HG03565 (cell line): ENCODE results near the gene GPHA2.

Source experiments
- ATAC-seq: cut with Tn5 transposase; IDR thresholded peaks from one replicate; pipeline ENCODE4 v1.9.1; 2021; ENCODE audit warnings: mild to moderate bottlenecking, moderate library complexity; ENCODE audit not compliant: unreplicated experiment

The GPHA2 gene

DNA sequence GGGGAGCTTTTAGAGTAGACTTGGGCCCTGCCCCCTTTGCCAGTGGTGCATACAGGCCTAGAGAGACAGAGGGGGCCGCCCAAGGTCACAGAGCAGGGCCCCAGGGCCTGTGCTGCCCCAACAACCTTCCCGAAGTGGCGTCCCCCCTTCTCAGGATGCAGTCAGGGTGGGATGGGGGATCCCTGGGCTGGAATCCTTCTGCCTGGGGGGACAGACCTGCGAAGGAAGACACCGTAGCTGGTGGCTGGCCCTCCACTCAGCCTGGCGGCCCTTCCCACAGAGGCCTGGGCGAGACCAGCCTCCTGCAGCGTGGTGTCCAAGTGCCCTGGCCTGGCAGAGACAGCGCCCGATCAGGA is 42.9 kb downstream of the GPHA2 start:
- no peak for ATAC-seq

DNA sequence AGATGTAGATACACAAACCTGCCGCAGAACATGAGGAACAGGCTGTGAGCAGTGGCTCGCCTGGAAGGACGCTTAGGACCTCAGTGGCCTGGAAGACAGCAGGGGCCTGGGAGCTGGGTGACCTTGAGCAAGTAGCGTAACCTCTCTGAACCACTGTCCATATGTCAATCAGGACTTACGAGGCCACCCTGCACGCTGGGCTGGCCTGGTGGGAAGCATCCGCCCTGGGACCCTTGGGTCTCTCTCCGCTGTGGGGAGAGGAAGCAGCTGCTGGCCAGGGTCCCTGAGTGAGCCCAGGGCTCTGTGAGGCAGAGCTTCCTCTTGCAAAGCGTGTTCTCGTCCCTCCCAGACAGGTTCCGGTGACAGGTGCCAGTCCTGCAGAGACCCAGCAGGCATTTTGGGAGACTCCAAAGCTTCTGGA is 43.3 kb downstream of the GPHA2 start:
- ATAC-seq: no peak

DNA sequence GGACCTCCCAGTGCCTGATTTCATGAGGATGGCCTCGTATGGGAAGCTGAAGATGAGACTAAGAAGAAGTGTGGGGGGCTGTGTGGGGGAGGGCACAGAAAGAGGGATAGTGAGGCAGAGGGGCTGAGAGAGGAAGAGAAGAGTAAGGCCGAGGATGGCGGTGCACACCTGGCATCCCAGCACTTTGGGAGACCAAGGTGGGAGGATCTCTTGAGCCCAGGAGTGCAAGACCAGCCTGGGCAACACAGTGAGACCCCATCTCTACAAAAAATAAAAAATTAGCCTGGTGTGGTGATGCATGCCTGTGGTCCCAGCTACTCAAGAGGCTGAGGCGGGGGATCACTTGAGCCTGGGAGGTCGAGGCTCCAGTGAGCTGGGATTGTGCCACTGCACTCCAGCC is 43.8 kb downstream of the GPHA2 start:
- ATAC-seq: no peak

DNA sequence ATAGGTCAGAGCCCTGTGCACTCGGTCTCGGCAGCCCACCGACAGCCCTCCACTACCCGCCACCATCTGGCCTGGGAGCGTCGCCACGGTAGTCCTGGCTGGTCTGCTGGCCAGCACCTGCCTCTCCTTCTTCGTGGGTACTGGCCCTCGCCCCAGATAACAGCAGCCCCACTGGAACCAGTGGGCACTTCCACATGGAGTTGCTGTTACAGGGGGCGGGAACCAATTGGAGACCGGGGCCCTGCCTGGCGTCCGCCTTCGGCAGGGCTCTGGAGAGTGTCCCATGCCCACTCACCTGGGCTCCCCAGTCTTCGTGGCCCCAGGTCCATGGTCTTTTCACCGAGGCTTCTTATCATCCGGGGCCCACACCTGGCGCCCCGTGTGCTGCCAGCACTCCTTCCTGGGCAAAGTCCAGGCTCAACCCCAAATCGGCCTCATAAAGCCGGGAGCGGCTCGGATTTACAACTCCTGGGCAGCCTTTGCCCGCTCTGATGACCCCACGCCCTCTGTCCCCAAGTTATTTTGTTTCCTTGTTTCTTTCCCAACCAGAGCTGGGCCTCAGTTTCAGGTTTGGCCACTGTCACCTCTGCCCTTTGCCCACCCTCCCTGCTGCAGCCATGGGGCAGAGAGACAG is 44.4 kb downstream of the GPHA2 start:
- ATAC-seq: no peak

DNA sequence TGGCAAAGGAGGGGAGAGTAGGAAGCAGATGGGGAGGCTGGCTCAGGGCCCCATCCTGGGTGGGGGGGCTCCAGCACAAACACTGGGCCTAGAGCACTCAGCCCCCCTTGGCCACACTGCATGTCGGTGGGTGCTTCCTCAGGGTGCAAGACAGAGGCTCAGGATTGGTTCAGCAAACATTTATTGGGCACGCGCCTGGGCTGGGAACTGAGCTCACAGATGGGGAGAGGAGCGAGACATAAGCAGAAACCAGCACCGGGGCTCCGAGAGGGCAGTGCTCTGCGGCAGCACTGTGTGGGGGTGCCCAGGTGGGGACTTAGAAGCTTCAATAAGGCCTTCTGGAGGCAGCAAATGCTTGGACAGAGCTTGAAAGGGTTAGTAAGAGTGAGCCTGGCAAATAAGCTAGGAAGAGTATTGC is 45.2 kb downstream of the GPHA2 start:
- ATAC-seq: no peak

DNA sequence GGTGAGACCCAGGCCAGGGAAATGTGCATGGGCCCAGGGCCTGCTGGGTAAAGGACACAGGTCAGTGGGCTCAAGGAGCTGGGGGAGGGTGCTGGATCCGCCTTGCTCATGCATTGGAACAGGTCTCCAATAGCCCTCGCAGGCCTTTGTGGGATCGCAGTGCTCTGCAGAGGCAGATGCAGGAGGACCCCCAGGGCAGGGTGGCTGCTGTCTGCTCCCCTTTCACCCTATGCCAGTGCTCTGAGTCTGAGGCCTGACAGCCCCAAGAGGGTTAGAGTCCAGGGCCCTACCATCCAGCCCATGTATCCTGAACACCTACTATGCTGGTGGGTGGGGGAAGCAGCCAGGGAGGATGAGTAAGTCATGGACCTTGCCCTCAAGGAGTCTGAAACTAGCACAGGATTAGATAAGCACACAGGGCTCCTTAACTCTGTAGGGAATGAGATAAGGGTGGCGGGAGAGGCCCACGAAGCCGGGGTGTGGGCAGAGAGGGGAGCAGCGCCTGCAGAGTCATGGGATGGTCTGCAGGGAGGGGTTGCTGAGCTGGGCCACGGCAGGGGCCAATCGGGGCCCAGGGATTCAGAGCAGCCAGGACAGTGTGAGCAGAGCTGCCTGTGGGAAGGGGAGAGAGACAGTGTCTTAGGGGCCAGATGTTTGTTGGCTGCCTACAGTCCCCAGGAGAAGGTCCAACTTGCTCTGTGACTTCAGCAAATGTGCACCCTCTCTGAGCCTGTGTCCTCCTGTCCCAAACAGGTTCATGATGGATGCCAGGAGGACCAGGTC is 46.8 kb downstream of the GPHA2 start:
- no peak for ATAC-seq

DNA sequence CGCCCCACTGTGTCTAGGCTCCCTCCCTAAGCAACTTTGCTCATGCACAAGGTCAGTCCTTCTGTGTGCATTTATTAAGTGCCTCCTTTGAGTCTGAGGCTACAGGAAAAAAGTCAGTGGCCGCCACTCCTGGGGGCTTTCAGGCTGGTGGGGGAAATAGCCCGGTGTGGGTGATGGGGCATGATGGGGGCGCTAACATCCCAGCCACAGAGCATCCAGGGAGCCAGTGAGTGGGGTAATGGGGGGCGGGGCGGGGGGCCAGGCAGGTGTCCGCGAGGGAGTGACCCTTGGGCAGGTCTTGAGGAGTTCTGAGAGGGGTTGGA is 47.3 kb downstream of the GPHA2 start:
- ATAC-seq: no peak

DNA sequence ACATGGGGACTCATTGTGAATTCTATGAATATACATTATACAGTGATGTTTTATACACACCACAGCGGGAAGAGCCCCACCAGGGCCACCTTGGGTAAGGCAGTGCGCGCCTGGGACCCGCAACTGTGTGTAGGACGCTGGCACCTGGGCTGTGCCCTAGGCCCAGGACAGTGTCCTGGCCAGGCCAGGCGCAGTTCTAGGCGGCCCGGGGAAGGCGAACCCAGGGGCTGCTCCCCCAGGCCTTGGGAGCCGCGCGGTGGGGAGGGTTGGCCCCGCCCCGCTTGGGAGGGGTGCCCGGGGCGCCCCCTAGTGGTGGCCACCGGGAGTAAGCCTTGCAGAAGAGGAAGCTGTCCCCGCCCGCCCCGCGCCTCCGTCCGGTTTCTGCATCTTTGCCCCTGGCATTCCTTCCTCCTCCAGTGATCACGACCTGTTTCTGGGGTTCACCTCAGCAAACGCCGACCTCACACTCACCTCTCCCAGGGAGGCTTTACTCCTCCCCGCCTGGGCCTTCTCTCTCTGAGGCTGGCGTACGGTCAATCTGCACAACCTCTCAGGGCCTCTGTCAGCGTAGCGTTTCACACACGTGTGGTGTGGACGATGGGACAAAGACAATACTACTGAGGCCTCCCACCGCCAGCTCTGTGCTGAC is 47.8 kb downstream of the GPHA2 start:
- no peak for ATAC-seq

DNA sequence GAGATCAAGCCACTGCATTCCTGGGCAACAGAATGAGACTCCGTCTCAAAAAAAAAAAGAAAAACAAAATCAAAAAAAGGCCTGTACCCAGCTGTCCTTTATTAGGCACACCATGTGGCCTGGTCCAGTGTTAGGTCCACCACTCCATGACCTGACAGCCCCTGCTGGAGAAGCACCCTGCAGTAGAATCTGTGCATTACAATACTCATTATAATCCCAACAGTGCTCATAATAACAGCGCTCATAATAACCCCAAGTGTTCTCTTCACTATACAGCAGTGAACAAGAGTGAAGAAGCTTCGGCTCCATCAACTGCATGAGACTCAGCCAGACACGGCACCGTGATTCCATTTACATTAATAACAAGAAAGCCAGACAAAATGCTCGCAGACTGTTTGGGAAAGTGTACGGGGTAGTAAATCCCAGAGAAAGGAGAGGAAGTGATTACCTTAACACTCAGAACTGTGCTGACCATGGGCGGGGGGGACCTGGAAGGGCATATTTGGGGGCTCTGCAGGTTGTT is 48.4 kb downstream of the GPHA2 start:
- ATAC-seq: no peak

DNA sequence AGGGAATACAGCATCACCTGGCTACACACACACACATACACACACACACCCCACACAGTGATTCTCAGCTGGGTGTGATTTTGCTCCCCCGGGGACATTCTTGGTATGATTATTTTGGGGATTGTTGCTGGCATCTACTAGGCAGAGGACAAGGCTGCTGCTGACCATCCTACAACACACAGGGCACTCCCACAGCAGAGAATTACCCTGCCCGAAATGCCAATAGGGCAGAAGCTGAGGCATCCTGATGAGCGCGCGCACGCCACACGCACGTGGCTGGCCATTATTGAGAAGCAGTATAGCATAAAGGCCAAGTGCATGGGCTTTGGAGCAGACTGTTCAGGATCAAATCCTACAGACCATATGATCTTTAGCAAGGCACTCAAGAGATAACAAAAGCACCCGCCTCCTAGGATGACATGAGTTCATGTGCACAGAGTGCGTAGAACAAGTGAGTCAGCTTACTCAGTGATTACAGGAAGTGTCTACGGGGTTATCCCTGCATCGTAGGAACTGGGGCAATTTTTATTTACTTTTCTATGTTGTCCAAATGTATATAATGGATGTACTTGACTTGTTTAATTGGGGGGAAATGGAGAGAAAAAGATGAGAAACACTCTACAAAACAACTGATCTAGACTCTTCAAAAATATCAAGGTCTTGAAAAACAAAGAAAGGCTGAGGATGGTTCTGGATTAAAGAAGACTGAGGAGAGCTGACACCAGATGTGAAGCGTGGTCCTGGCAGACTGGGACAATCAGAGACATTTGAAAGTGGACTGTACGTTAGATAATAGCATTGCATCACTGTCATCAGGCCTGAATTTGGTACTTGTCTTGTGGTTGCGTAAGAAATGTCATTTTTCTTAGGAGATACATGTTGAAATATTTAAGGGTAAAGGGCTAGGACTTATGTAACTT is 50.1 kb downstream of the GPHA2 start:
- no peak for ATAC-seq
